Loucy (cell line): Measurements from ENCODE around the gene SLC28A1.
"Not testable (repeated sequence)": the region's sequence is repeated elsewhere in the genome, so short reads cannot be mapped to it uniquely, and the experiment has no call there.

Source experiments
- CTCF ChIP-seq: fragments of 200-600 bp; sonication (generic); conservative IDR thresholded peaks from 2 replicates; pipeline ENCODE4 v1.5.1; 2014; ENCODE audit warnings: mild to moderate bottlenecking, antibody characterized with exemption, low read length
- EZH2phosphoT487 ChIP-seq: fragments of 200-600 bp; IDR thresholded peaks from 2 replicates; pipeline ENCODE4 v1.6.1; 2018; ENCODE audit warnings: antibody characterized with exemption, mild to moderate bottlenecking, moderate library complexity, borderline replicate concordance

GRCh38 chr15:84987351-84987750 is 102.9 kb downstream of the SLC28A1 start:
- not testable (repeated sequence) for TF ChIP-seq CTCF, EZH2phosphoT487
